ENCODE results near the gene ZC3H10.

Gene ZC3H10

GRCh38 chr12:56137853-56138571 is 19.9 kb downstream of the ZC3H10 start:
- no peaks in the 10 kb centered on the region for H3K9me3 ChIP-seq (ENCODE audit: control insufficient read depth, low read length)
- H3K4me1 ChIP-seq, result no peaks in the 10 kb centered on the region
- H3K4me3 ChIP-seq (ENCODE audit: low read depth, low read length), result no peak overlapping the region
- H3K9ac ChIP-seq, result no peak overlapping the region
- no peak for TF ChIP-seq CTCF (IDR thresholded peaks at IDR 0.05)
- no peak overlapping the region for H3K27ac ChIP-seq
- no peaks in the 10 kb centered on the region for H3K79me2 ChIP-seq
- H3K36me3 ChIP-seq (ENCODE audit: control insufficient read depth, insufficient read depth, low read length), result no peaks in the 10 kb centered on the region
- no peaks in the 10 kb centered on the region for H3K27me3 ChIP-seq (ENCODE audit: control insufficient read depth, insufficient read depth, low read length)
- H3K4me2 ChIP-seq (ENCODE audit: low read length), result no peak overlapping the region
- no peak overlapping the region for H2AFZ ChIP-seq

DNA sequence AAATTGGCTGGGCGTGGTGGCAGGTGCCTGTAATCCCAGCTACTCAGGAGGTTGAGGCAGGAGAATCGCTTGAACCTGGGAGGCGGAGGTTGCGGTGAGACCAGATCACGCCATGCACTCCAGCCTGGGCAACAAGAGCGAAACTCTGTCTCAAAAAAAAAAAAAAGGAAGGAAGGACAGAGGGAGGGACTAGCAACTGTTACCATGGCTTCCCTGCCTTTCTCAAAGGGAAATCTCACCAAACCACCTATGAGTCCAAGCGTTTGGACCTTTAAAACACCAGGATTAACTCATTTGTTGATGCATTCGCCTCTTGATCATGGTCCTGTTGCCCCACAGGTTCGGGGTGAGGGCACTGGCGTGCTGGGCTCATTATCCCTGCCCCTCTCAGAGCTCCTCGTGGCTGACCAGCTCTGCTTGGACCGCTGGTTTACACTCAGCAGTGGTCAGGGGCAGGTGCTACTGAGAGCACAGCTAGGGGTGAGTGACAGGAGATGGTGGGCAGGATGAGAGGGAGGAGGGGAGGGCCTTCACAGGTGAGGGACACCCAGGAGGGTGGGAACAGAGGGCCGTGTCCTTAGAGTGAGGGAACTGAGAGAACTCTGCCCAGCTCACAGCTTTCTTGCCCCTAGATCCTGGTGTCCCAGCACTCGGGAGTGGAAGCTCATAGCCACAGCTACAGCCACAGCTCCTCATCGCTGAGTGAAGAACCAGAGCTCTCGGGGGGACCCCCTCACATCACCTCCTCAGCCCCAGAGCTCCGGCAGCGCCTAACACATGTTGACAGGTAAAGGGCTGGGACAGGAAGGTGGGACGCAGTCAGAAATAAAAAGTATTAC is 24.1 kb downstream of the ZC3H10 start:
- H3K4me3 ChIP-seq (ENCODE audit: low read depth, low read length), result no peak overlapping the region
- peaks cover 10% of the 10 kb centered on the region for H3K4me1 ChIP-seq
- H3K9me3 ChIP-seq (ENCODE audit: control insufficient read depth, low read length), result no peaks in the 10 kb centered on the region
- H3K4me2 ChIP-seq (ENCODE audit: low read length), result no peak overlapping the region
- no peak for TF ChIP-seq CTCF (IDR thresholded peaks at IDR 0.05)
- no peaks in the 10 kb centered on the region for H3K27me3 ChIP-seq (ENCODE audit: control insufficient read depth, insufficient read depth, low read length)
- H3K9ac ChIP-seq, result no peak overlapping the region
- no peaks in the 10 kb centered on the region for H3K36me3 ChIP-seq (ENCODE audit: control insufficient read depth, insufficient read depth, low read length)
- H2AFZ ChIP-seq, result no peak overlapping the region
- H3K27ac ChIP-seq, result no peak overlapping the region
- H3K79me2 ChIP-seq, result no peaks in the 10 kb centered on the region

DNA sequence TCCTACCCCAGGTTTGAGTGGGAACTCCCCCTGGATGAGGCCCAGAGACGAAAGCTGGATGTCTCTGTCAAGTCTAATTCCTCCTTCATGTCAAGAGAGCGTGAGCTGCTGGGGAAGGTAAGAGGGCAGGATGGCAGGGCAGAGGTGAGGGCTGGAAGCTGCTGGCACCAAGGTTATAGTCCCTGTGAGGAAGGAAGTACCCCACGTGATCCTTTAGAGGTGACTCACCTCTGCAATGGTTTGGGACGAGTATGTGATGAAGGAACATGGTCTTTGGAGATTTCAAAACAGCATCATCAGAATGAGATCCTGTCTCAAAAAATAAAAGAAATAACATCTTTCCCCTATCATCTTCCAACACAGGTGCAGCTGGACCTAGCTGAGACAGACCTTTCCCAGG is 25.2 kb downstream of the ZC3H10 start:
- peak overlapping the region; percentile 52 for H3K27ac ChIP-seq
- H3K36me3 ChIP-seq (ENCODE audit: control insufficient read depth, insufficient read depth, low read length), result no peaks in the 10 kb centered on the region

GRCh38 chr12:56143870-56144269 is 25.8 kb downstream of the ZC3H10 start:
- H3K4me1 ChIP-seq, result peaks cover 11% of the 10 kb centered on the region
- H3K36me3 ChIP-seq (ENCODE audit: control insufficient read depth, insufficient read depth, low read length), result no peaks in the 10 kb centered on the region

More for the DNA sequence above, 25.2 kb downstream of the ZC3H10 start:
- Histone ChIP-seq H3K27me3 (ENCODE audit: control insufficient read depth, insufficient read depth, low read length) (no peaks in the 10 kb centered on the region), H3K9me3 (ENCODE audit: control insufficient read depth, low read length) (no peaks in the 10 kb centered on the region), H3K9ac (no peak overlapping the region), H2AFZ (no peak overlapping the region), H3K4me2 (ENCODE audit: low read length) (no peak overlapping the region), H3K4me3 (ENCODE audit: low read depth, low read length) (no peak overlapping the region), H3K4me1 (peaks cover 11% of the 10 kb centered on the region), H3K79me2 (no peaks in the 10 kb centered on the region)
- TF ChIP-seq CTCF (IDR thresholded peaks at IDR 0.05), result no peak

More at GRCh38 chr12:56143870-56144269, 25.8 kb downstream of the ZC3H10 start:
- no peak for TF ChIP-seq CTCF (IDR thresholded peaks at IDR 0.05)
- Histone ChIP-seq H3K79me2 (no peaks in the 10 kb centered on the region), H3K4me2 (ENCODE audit: low read length) (no peak overlapping the region), H3K9ac (no peak overlapping the region), H3K27me3 (ENCODE audit: control insufficient read depth, insufficient read depth, low read length) (no peaks in the 10 kb centered on the region), H3K27ac (peak overlapping the region; percentile 52), H3K4me3 (ENCODE audit: low read depth, low read length) (no peak overlapping the region), H2AFZ (no peak overlapping the region), H3K9me3 (ENCODE audit: control insufficient read depth, low read length) (no peaks in the 10 kb centered on the region)
